ENCODE data around the gene TERB1.

The TERB1 gene, protein sequence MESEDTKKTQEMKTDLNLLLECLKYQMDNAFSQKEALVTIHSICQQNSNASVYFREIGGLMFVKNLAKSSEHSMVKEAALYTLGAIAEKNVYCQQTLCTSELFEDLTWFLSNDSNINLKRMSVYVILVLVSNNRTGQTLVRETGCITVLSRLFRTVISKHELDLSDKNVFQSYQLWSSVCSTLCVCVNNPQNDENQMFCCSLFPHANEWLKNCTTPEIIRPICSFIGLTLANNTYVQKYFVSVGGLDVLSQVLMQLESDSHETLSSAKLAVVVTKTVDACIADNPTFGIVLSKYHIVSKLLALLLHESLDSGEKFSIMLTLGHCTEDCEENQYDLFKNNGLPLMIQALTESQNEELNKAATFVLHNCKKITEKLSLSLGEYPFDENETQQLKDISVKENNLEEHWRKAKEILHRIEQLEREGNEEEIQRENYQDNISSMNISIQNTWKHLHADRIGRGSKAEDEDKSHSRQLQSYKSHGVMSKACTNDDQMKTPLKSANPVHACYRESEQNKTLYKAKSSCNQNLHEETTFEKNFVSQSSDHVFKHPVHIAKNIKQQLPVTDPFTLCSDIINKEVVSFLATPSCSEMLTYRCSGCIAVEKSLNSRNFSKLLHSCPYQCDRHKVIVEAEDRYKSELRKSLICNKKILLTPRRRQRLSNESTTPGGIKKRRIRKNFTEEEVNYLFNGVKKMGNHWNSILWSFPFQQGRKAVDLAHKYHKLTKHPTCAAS

DNA sequence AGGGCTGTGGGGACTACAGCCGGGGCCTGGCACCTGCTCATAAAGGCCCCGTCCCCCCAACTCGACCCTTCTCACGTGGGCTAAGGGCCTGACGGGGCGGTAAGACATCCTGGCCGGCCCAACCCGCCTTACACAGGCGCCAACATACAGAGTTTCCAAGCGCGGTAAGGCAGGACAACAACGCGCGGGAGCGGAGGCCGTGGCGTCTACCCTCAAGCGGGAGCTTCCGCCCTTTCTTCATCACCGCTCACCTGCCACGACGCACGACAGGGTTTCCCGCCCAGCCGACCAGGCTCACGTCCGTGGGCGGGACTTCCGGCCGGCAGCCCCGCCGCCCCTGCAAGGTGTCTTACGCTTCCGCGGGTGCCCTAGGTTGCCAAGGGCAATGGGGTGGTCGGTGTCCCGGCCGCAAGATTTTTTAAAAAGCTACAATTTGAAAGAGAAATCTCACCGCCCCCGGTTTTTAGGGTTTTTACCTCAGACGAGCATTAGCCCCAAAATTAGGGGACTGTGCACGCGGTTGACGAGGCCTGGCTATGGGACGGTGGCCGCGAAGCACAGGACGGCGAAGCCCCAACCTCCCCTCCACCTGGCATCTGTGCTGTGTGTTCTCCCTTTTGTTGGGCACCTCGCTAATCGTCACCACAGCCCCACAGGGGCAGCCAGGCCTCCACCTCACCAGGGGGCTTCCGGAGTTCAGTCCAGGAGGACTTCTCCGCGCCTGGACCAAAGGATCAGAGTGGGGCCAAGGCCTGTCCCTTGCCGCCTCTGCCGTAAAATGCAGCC is at the start of gene TERB1:
TSS of gene TERB1 (minus strand) at position 265 of the 786 bp plus-strand sequence. CDS start 4,786 bp downstream, outside the sequence.
- no peak for DNase-seq (ENCODE audit: low read depth in 1 of 2, low spot score in 1 of 2)

DNA sequence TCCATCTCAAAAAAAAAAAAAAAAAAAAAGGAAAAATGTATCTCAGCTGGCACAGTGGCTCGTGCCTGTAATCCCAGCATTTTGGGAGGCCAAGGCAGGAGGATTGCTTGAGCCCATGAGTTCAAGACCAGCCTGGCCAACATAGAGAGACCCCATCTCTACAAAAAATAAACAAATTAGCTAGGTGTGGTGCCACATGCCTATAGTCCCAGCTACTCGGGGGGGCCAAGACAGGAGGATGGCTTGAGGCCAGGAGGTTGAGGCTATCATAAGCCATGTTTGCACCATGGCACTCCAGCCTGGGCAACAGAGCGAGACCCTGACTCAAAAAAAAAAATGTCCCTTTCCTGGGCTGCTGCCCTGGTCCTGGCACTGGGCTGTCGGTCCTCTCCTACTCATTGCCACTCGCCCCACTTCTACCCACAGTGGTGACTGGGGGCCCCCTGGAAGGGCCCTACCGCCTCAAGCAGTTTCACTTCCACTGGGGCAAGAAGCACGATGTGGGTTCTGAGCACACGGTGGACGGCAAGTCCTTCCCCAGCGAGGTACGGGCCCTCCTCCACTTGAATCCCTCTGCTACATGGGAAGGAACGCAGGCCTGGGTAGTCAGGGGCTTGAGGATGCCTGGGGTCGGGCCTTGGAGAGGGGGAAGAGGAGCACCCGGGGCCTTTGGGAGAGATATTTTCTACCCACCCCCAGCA is 48.9 kb upstream of the TERB1 start:
- DNase-seq (ENCODE audit: low read depth in 1 of 2, low spot score in 1 of 2) = no peak

DNA sequence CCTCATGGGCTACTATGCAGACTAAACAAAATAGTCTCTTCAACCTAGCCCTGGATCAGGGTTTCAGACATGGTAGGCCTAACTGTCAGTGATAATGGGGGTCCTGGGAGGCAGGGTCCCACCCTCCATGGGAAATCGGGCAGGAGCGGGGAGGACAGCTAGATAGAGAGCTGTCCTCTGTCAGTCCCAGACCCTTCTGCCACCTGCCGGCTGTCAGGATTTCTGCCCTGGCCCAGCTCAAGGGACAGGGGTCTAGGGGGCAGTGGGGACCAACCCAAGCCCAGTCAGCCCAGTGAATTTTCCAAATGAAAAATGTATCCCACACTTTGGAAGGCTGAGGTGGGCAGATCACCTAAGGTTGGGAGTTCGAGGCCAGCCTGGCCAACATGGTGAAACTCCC is 48.2 kb upstream of the TERB1 start:
- DNase-seq (ENCODE audit: low read depth in 1 of 2, low spot score in 1 of 2) = no peak

DNA sequence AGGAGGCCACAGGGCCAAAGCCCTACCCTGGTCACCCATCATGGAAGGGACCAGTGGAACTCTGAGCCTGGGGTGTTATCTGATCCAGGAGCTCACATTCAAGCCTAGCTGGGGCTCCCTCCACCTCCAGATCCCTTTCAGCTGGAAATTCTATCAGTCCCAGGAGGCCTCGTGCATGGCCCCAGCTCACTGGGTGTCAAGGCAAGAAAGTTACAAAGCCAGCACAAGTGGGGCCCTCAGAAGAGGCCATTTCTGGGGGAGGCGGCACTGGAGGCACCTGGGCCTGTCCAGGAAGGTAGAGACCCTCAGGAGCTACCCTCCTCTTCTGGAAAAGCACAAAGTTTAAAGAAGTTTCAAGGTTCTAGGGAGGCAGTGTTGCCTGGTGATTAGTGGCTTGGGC is 47.6 kb upstream of the TERB1 start:
- DNase-seq (ENCODE audit: low read depth in 1 of 2, low spot score in 1 of 2) = no peak

DNA sequence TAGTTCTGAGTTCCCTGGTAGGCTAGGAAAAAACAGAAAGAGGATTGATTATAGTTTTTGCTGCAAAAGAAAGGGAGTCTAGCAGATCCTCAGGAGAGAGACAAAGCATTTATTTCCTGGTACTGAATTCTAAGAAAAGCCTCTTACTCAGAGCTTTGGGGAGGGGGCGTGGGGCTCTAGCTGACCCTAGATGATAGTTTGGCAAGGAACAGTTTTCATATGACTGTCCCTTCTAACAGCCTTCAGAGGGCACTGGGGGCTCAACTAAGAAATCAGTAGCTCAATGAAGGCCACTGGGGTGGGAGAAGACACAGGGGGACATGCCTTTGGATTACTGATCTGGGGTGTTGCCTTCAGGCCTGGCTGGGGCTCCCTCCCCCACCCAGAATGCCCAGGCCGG is 46.8 kb upstream of the TERB1 start:
- no peak for DNase-seq (ENCODE audit: low read depth in 1 of 2, low spot score in 1 of 2)

DNA sequence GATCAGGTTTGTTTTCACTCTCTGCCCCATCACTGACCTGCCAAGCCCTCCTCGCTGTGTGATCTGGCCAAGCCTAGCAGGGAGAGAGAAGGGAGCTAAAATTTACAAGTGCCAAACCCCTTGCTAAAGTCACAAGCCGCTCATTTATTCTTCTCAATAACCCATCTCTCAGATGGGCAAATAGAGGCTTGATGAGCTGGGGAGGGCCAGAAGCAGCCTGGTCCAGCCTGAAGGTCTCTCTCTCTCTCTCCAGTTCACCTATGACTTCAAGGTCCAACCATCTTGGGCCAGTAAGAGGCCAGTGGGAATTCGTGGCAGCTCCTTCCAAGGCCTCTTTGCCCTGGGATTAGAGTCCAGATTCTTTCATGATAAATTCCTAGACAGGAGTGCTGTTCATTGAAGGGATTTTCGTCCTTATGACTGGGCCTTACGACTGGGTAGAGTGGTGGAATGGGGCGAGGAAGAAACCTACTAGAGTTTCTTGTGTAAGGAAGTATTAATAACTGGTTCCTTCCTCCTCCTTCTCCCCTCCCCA is 46.2 kb upstream of the TERB1 start:
- DNase-seq (ENCODE audit: low read depth in 1 of 2, low spot score in 1 of 2) = no peak

DNA sequence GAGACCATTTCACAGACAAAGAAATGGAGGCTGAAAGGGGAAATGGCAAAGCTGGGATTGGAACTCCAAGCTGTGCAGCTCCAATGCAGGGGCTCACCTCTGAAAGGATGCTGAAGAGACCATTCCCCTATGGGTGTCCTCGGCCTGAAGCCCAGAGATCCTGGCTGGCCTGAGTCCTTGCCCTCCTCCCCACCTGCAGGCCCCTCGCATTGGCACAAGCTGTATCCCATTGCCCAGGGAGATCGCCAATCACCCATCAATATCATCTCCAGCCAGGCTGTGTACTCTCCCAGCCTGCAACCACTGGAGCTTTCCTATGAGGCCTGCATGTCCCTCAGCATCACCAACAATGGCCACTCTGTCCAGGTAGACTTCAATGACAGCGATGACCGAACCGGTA is 45.4 kb upstream of the TERB1 start:
- DNase-seq (ENCODE audit: low read depth in 1 of 2, low spot score in 1 of 2) = no peak

DNA sequence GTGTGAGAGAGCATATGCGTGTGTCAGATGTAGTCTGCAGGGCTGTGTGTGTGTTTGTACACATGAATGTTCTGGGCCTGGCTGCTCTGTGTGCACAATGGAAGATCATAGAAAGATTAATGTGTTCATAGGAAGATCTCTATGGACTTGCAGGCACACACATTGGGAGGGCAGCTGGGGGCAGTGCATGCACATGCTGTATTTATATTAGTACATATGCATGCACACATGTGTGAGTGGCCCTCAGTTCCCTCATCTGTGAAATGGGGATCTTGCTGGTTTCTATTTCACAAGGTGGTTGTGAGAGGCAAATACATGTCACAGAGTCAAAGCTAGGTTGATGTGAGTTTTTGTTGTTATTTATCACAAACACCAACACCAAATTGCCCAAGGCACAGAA is 44.9 kb upstream of the TERB1 start:
- DNase-seq (ENCODE audit: low read depth in 1 of 2, low spot score in 1 of 2) = no peak

DNA sequence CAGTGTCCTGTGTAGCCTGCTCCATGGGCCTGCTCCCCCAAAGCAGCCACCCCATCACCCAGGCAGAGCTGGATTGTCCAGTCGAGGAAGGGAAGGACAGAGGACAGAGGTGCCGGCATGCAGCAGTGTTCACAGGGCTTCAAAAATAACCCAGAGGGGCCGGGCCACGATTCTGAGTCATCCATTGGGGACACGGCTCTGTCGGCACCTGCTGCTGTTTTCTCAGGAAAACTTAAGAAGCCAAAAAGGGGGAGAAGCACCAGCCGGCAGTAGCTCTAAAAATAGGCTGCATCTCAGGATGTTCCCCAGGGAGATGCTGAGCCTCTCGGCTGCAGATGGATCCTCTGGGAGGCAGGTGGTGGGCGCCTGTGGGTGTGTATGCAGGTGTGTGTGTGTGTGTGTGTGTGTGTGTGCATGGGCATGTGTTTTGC is 44.4 kb upstream of the TERB1 start:
- DNase-seq (ENCODE audit: low read depth in 1 of 2, low spot score in 1 of 2) = no peak

DNA sequence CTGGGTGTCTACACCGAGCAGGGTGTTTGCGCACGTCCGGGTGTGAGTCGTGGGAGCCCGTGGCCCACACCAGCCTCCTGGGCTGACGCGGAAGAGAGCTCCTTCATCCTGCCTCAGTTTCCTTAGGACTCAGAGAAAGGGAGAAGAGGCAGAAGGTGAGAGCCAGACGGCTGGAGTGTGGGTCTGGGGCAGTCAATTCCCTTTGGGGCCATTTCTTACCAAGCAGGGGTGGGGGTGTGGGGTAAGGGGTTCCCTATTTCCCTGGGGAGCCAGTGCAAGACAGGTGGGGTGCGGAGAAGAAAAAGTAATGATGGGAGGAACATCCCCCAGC is 43.7 kb upstream of the TERB1 start:
- no peak for DNase-seq (ENCODE audit: low read depth in 1 of 2, low spot score in 1 of 2)

DNA sequence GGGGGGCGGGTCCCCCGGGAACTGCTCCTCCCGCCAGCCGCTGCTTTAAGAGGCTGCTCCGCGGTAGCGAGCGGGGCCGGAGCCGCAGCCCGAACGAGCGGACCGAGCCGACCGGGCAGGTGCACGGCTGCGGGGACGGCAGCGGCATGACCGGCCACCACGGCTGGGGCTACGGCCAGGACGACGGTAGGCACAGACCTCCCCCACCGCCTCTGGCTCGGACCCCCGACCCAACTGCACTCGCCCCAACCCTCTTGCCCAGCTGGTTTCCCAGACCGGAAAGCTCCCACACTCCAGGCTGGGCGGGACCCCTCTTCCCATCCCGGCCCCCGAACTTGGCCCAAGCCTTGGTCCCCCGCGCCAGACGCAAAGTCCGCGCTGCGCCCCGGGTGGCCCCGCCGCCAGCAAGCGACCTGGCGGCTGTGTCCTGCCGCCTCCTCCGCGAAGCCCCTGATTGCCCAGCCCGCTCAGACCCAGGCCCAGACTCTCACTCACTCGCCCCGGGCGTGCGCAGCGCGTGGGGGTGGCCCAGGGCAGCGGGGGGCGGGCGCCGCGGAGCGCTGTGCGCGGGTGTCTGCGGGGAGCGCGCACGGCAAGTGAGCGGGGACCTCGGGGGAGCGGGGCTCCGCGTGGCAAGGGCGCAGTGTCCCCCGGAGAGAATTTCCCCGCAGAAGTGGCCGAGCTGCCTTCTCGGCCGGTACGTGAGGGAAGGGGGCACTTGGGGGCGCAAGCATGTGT is 43.1 kb upstream of the TERB1 start, which contains the start of gene CA7:
TSS of gene CA7 (plus strand) at position 73 of the 738 bp plus-strand sequence. CDS start at position 147, 74 bp downstream.
- no peak for DNase-seq (ENCODE audit: low read depth in 1 of 2, low spot score in 1 of 2)

DNA sequence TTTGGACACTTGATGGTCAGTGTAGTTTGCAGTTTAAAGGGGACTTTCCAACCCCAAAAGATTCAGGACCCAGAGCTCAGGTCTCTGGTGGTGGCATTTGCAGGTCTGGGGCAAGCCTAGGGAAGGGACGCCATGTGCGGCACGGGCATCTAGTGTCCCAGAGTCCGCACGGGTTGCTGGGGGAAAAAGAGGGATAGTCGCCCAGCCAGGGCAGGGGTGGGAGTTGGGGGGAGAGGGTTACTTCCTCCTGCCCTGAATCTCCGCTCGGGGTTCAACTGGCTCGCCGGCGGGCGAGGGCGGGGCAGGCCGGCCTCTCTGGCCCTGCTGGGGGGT is 42.6 kb upstream of the TERB1 start:
- DNase-seq (ENCODE audit: low read depth in 1 of 2, low spot score in 1 of 2) = no peak

DNA sequence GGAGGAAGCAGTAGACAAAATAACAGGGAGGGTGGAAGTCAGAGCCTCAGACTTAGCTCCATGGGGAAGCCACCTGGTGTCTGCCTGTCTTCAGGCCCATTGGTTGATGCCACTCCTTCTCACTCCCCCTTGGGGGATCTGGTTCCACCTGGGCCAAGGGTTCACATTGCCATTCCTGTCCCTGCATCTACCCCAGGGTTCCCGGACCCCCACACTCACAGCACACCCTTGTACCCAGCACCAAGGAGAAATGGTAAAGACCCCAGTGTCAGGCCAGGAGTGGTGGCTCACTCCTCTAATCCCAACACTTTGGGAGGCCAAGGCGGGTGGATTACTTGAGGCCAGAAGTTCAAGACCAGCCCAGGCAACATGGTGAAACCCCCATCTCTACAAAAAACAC is 41.8 kb upstream of the TERB1 start:
- DNase-seq (ENCODE audit: low read depth in 1 of 2, low spot score in 1 of 2) = no peak

DNA sequence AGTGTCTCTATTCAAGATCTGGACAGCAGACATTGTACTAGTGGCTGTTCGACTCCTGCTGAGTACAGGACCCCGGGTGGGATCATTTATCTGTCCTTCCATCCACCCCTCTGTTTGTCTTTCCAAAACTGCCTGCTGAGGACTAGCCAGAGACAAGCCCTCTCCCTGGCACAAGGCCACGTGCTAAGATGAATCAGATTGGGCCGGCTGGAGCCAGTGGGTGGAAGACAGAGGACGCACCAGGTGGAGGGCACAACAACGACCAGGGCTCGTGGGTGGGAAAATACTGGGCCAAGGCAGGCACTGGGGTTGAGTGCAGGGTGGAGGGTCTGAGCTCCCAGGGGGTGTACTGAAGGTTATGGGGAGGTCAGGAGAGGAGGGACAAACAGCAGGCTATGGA is 41.4 kb upstream of the TERB1 start:
- DNase-seq (ENCODE audit: low read depth in 1 of 2, low spot score in 1 of 2) = no peak

DNA sequence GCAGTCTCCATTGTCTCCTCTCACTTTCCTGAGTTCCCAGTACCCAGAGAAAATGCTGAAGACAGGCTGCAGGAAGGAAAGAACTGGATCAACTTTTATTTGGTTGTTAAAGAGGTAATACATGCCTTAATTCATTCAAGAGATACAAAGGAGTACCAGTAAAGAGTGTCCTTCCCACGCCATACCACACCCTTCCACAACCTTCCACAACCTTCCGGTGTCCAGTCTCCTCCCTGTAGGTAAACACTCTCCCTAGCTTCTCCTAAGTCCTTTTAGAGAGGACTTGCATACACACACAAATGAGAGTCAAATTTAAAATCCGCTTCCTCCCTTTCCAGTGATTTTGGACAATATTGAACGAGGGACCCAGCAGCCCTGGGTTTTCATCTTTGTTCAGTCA is 40.0 kb upstream of the TERB1 start:
- no peak for DNase-seq (ENCODE audit: low read depth in 1 of 2, low spot score in 1 of 2)

DNA sequence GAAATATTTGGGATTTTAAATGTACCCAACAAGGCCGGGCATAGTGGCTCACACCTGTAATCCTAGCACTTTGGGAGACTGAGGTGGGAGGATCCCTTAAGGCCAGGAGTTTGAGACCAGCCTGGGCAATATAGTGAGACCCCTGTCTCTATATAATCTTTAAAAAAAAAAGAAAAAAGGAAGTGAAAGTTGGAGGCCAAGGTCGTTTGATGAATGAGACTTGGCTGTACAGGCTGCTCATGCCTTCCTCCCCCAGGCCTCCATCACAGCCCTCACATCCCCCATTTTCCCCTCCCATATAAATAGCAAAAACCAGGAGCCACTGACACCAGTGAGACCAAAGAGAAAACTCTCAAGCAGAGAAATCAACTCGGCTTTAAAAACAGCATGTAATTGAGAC is 39.5 kb upstream of the TERB1 start:
- DNase-seq (ENCODE audit: low read depth in 1 of 2, low spot score in 1 of 2) = no peak

DNA sequence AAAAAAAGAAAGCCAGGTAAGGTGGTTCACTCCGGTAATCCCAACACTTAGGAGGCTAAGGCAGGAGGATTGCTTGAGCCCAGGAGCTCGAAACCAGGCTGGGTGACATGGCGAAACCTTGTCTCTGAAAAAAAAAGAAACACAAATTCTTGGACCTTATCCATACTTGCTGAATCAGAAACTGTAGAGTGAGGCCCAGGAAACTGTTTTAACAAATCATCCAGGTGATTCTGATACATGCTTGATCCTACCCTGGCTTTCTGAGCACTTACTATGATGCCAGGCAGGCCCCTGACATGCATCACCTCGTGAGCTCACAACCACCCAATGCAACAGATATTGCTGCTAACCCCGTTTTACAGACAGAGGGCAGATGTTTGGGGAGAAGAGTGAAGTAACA is 33.4 kb upstream of the TERB1 start:
- DNase-seq (ENCODE audit: low read depth in 1 of 2, low spot score in 1 of 2) = no peak

DNA sequence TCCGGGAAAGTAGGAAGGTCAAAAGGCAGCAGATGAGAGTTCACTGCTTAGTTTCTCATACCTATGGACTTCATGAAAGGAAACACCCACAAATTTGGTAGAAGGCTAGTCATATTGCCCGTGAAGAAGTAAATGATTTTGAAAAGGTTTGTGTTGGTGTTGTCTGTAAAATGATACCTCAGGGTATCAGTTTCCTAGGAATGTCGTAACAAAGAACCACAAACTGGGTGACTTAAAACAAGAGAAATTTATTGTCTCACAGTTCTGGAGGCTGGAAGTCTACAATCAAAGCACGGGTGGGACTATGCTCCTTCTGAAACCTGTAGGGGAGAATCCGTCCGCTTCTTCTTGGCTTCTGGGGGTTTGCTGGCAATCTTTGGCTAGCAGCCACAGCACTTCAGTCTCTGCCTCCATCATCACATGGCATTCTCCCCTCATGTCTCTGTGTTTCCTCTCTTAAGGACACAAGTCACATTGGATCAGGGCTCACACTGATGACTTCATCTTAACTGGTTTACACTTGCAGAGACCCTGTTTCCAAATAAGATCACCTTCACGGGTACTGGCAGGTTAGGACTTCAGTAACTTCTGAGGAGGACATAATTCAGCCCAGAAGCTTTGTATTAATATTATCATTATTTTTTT is 31.4 kb upstream of the TERB1 start:
- DNase-seq (ENCODE audit: low read depth in 1 of 2, low spot score in 1 of 2) = no peak

DNA sequence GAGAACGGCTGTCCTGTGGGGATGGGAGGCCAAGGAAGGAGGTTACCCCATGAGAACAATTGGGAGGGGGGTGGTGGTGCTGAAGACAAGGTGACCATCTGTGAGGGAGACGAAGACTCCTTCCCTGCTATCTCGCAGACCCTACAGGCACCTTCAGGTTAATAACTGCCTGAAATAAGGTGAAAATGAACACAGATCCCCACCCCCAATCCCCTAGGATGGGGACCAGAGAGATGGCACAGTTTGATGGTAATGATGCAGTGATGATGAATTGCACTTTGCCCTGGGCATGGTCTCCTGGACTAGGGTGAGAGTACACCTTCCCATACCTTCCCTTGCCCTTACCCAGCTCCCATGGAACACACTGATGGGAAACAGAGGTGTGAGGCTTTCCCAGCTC is 30.8 kb upstream of the TERB1 start:
- no peak for DNase-seq (ENCODE audit: low read depth in 1 of 2, low spot score in 1 of 2)
